ENCODE measurements around the gene EPHA8.

The EPHA8 gene

DNA sequence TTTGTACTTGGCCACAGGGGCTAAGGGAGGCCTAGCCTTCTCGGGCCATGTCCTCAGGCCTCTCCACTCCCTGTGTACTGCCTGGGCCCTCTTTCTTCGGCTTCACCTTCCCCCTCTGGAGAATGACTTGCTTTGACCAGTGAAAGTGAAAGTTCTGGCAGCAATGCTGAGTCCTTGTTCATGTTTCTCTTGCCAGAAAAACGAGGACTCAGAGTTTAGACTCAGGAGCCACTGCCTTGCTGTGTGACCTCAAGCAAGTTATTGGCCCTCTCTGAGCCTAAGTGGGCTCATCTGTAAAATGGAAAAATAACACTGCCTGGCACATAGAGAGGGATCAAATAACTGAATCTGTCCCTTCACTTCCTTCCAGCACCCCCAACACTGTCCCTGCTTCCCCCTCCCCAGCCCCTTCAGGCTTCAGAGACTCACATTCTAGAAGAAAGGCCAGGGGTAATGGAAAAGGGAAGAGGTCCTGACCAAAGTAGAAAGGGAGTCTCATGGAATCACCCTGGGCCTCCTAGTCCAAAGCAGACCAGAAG is 74.7 kb downstream of the EPHA8 start:
- H3K4me1 ChIP-seq (ENCODE audit: control insufficient read depth, insufficient read depth, low read length), result 0 out of 2 replicates have a peak, but pooled peaks cover 3% of the 10 kb centered on the region
- H3K4me3 ChIP-seq (ENCODE audit: low read depth, low read length), result no peak overlapping the region
- H3K9me3 ChIP-seq (ENCODE audit: control insufficient read depth, insufficient read depth, low read length), result 0 out of 2 replicates have a peak, but pooled peaks cover 6% of the 10 kb centered on the region
- H3K36me3 ChIP-seq (ENCODE audit: control insufficient read depth, insufficient read depth, low read length), result no peaks in the 10 kb centered on the region
- H3K9ac ChIP-seq (ENCODE audit: low read depth, low read length), result no peak overlapping the region
- no peak overlapping the region for H3K27ac ChIP-seq (ENCODE audit: low read depth, low read length)
- H3K27me3 ChIP-seq (ENCODE audit: control insufficient read depth, insufficient read depth, low read length), result no peaks in the 10 kb centered on the region

DNA sequence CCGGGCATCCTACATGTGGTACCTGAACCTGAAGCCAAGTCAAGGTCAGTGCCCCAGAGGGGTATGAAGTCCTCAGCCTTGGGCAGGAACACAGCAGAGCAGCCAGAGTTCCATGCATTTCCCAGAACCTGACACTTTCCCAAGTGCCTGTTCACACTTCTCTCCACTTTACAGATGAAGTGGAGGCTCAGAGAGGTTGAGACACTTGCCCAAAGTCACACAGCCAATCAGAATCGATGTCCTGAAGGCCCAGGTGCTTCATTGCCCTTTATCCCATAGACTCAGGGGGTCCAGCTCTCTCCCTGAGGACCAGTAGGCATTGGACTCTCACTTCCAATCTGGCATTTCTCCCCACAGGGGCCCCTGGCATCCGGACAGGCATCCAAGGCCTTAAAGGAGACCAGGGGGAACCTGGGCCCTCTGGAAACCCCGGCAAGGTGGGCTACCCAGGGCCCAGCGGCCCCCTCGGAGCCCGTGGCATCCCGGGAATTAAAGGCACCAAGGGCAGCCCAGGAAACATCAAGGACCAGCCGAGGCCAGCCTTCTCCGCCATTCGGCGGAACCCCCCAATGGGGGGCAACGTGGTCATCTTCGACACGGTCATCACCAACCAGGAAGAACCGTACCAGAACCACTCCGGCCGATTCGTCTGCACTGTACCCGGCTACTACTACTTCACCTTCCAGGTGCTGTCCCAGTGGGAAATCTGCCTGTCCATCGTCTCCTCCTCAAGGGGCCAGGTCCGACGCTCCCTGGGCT is 75.4 kb downstream of the EPHA8 start:
- no peak overlapping the region for H3K9ac ChIP-seq (ENCODE audit: low read depth, low read length)
- 0 out of 2 replicates have a peak, but pooled peaks cover 6% of the 10 kb centered on the region for H3K9me3 ChIP-seq (ENCODE audit: control insufficient read depth, insufficient read depth, low read length)
- H3K36me3 ChIP-seq (ENCODE audit: control insufficient read depth, insufficient read depth, low read length), result no peaks in the 10 kb centered on the region
- no peaks in the 10 kb centered on the region for H3K27me3 ChIP-seq (ENCODE audit: control insufficient read depth, insufficient read depth, low read length)
- no peak overlapping the region for H3K4me3 ChIP-seq (ENCODE audit: low read depth, low read length)
- H3K4me1 ChIP-seq (ENCODE audit: control insufficient read depth, insufficient read depth, low read length), result 0 out of 2 replicates have a peak, but pooled peaks cover 3% of the 10 kb centered on the region
- no peak overlapping the region for H3K27ac ChIP-seq (ENCODE audit: low read depth, low read length)

DNA sequence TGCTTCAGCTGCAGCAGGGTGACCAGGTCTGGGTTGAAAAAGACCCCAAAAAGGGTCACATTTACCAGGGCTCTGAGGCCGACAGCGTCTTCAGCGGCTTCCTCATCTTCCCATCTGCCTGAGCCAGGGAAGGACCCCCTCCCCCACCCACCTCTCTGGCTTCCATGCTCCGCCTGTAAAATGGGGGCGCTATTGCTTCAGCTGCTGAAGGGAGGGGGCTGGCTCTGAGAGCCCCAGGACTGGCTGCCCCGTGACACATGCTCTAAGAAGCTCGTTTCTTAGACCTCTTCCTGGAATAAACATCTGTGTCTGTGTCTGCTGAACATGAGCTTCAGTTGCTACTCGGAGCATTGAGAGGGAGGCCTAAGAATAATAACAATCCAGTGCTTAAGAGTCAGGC is 76.0 kb downstream of the EPHA8 start:
- no peaks in the 10 kb centered on the region for H3K27me3 ChIP-seq (ENCODE audit: control insufficient read depth, insufficient read depth, low read length)
- no peak overlapping the region for H3K27ac ChIP-seq (ENCODE audit: low read depth, low read length)
- H3K4me1 ChIP-seq (ENCODE audit: control insufficient read depth, insufficient read depth, low read length), result 0 out of 2 replicates have a peak, but pooled peaks cover 3% of the 10 kb centered on the region
- no peaks in the 10 kb centered on the region for H3K36me3 ChIP-seq (ENCODE audit: control insufficient read depth, insufficient read depth, low read length)
- H3K9ac ChIP-seq (ENCODE audit: low read depth, low read length), result no peak overlapping the region
- no peak overlapping the region for H3K4me3 ChIP-seq (ENCODE audit: low read depth, low read length)
- H3K9me3 ChIP-seq (ENCODE audit: control insufficient read depth, insufficient read depth, low read length), result 0 out of 2 replicates have a peak, but pooled peaks cover 6% of the 10 kb centered on the region

DNA sequence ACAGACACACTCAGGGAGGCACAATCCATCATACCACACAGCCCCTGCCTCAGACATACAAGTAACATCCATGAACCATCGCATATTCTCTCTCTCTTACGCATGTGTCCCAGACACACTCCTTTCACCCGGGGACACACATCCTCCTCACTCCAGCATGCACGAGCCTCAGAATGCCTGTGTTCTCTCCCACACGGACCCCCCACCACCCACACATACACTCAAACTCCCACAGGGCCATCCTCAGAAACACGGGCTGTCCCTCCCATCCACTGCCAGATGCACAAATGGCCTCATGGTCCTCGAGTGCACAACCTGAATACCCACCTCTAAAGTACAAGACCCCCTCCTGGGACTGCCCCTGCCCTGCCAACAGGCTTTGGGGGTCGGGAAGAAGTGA is 78.0 kb downstream of the EPHA8 start:
- no peak overlapping the region for H3K9ac ChIP-seq (ENCODE audit: low read depth, low read length)
- no peak overlapping the region for H3K4me3 ChIP-seq (ENCODE audit: low read depth, low read length)
- H3K36me3 ChIP-seq (ENCODE audit: control insufficient read depth, insufficient read depth, low read length), result no peaks in the 10 kb centered on the region
- no peak overlapping the region for H3K27ac ChIP-seq (ENCODE audit: low read depth, low read length)
- no peaks in the 10 kb centered on the region for H3K9me3 ChIP-seq (ENCODE audit: control insufficient read depth, insufficient read depth, low read length)
- 0 out of 2 replicates have a peak, but pooled peaks cover 3% of the 10 kb centered on the region for H3K4me1 ChIP-seq (ENCODE audit: control insufficient read depth, insufficient read depth, low read length)
- H3K27me3 ChIP-seq (ENCODE audit: control insufficient read depth, insufficient read depth, low read length), result no peaks in the 10 kb centered on the region

DNA sequence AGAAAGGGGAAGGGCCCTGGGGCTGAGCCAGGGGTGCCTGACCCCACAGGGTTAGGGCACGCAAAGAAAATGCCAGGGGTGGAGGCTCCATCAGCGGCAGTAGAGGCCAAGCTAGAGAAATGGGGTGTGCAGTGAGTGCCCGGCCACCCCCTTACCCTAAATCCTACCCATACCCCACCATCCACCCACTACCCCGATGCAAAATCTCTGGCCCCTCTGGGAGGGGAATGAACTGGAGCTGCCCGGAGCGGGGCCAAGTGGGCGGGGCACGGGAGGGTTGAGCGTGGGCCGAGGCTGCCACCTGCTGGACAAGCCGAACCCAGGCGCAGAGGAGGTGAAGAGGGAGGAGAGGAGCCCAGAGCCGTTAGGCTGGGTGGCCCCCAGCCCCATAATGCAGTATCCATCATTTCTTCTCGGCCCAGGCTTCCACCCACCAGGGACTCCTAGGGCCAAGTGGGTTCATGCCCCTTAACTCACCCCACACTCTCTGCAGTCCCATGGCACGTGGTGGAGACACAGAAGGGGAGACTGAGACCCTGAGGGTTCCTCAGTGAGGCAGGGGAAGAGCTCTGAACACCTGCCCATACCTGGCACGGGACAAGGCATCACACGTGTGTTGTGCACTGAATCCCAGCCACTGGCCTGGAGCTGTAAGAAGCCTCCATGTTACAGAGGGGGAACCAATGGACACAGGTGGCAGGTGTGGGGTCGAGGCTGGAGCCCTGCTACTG is 78.8 kb downstream of the EPHA8 start:
- H3K9ac ChIP-seq (ENCODE audit: low read depth, low read length), result no peak overlapping the region
- no peak overlapping the region for H3K27ac ChIP-seq (ENCODE audit: low read depth, low read length)
- H3K36me3 ChIP-seq (ENCODE audit: control insufficient read depth, insufficient read depth, low read length), result no peaks in the 10 kb centered on the region
- H3K9me3 ChIP-seq (ENCODE audit: control insufficient read depth, insufficient read depth, low read length), result no peaks in the 10 kb centered on the region
- H3K4me1 ChIP-seq (ENCODE audit: control insufficient read depth, insufficient read depth, low read length), result 0 out of 2 replicates have a peak, but pooled peaks cover 3% of the 10 kb centered on the region
- no peaks in the 10 kb centered on the region for H3K27me3 ChIP-seq (ENCODE audit: control insufficient read depth, insufficient read depth, low read length)
- H3K4me3 ChIP-seq (ENCODE audit: low read depth, low read length), result no peak overlapping the region

DNA sequence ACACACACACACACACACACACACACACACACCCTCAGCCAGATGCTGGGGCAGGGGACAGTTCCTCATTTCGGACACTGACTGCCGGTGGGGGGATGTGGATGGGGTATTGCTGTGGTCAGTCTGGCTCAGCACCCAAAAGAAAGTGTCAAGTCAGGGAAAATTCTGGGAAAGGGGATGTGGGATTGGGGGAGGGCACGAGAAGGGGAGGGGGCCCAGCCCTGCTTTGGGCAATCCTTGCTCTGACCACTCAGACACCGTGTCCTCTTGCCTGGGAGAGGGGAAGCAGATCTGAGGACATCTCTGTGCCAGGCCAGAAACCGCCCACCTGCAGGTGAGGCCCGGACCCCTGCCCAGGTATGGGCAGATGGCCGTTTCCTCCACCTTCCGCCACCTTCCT is 80.1 kb downstream of the EPHA8 start, which contains the start of gene C1QC:
TSS of gene C1QC (plus strand) at position 253 of the 400 bp plus-strand sequence. CDS start 391 bp downstream, outside the sequence.
- no peak within 1 kb of the TSS for H3K4me3 ChIP-seq (ENCODE audit: low read depth, low read length)
- H3K4me1 ChIP-seq (ENCODE audit: control insufficient read depth, insufficient read depth, low read length), result 0 out of 2 replicates have a peak, but pooled peaks cover 3% of the 10 kb centered on the region
- H3K27me3 ChIP-seq (ENCODE audit: control insufficient read depth, insufficient read depth, low read length), result no peaks in the 10 kb centered on the region
- no peaks in the 10 kb centered on the region for H3K9me3 ChIP-seq (ENCODE audit: control insufficient read depth, insufficient read depth, low read length)
- no peak within 1 kb of the TSS for H3K27ac ChIP-seq (ENCODE audit: low read depth, low read length)
- no peaks in the 10 kb centered on the region for H3K36me3 ChIP-seq (ENCODE audit: control insufficient read depth, insufficient read depth, low read length)
- H3K9ac ChIP-seq (ENCODE audit: low read depth, low read length), result no peak within 1 kb of the TSS

DNA sequence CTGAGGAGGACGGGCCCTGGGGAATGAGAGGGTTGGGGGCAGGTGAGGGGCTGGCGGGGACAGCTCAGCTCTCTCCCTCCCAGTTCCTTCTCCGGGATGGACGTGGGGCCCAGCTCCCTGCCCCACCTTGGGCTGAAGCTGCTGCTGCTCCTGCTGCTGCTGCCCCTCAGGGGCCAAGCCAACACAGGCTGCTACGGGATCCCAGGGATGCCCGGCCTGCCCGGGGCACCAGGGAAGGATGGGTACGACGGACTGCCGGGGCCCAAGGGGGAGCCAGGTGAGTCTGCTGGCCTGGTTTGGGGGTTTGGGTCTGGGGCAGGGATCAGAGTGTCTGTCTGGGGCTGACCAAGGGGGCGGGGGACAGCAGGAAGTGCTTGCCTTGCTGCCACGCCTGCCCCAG is 80.6 kb downstream of the EPHA8 start:
- Histone ChIP-seq H3K9ac (ENCODE audit: low read depth, low read length) (no peak overlapping the region), H3K4me1 (ENCODE audit: control insufficient read depth, insufficient read depth, low read length) (0 out of 2 replicates have a peak, but pooled peaks cover 3% of the 10 kb centered on the region), H3K36me3 (ENCODE audit: control insufficient read depth, insufficient read depth, low read length) (no peaks in the 10 kb centered on the region)

DNA sequence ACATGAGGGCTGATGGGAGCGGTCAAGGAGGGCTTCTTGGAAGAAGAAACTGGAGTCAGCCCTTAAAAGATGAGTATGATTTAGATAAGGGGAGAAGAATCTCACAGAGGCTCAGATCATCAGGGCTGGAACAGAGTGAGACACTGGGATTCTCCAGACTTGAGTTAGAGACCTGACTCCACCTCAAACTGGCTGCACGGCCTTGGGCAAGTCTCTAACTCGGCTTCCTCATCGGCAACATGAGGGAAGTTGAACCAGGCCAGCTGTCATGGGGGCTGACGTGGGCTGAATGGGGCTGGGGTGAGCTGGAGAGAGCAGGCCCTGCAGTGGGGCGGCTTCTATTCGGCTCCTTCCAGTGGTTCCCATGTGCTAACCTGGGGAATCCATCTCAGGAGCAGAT is 82.6 kb downstream of the EPHA8 start:
- Histone ChIP-seq H3K9ac (ENCODE audit: low read depth, low read length) (no peak overlapping the region), H3K9me3 (ENCODE audit: control insufficient read depth, insufficient read depth, low read length) (no peaks in the 10 kb centered on the region), H3K27me3 (ENCODE audit: control insufficient read depth, insufficient read depth, low read length) (no peaks in the 10 kb centered on the region), H3K27ac (ENCODE audit: low read depth, low read length) (no peak overlapping the region), H3K4me3 (ENCODE audit: low read depth, low read length) (no peak overlapping the region), H3K36me3 (ENCODE audit: control insufficient read depth, insufficient read depth, low read length) (no peaks in the 10 kb centered on the region), H3K4me1 (ENCODE audit: control insufficient read depth, insufficient read depth, low read length) (no peaks in the 10 kb centered on the region)

More for the DNA sequence above, 80.6 kb downstream of the EPHA8 start:
- Histone ChIP-seq H3K4me3 (ENCODE audit: low read depth, low read length) (no peak overlapping the region), H3K9me3 (ENCODE audit: control insufficient read depth, insufficient read depth, low read length) (no peaks in the 10 kb centered on the region), H3K27ac (ENCODE audit: low read depth, low read length) (no peak overlapping the region), H3K27me3 (ENCODE audit: control insufficient read depth, insufficient read depth, low read length) (no peaks in the 10 kb centered on the region)

DNA sequence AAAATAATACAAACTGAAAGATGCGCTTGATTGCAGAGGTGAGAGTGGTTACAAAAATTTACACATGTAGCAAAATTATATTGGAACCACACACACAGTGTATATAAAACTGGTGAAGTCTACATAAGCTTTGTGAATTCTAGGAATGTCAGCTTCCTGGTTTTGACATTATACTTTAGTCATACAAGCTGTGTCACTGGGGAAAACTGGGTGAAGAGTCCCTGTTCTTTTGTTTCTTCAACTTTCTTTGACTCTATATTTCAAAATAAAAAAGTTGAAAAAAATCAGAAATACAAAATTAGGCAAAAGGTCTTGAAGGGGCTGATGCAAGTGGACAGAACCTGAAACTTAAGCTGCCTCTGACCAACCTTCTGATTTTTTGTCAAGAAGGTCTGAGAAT is 83.1 kb downstream of the EPHA8 start:
- no peak overlapping the region for H3K9ac ChIP-seq (ENCODE audit: low read depth, low read length)
- H3K9me3 ChIP-seq (ENCODE audit: control insufficient read depth, insufficient read depth, low read length), result no peaks in the 10 kb centered on the region
- H3K4me1 ChIP-seq (ENCODE audit: control insufficient read depth, insufficient read depth, low read length), result no peaks in the 10 kb centered on the region
- H3K27ac ChIP-seq (ENCODE audit: low read depth, low read length), result no peak overlapping the region
- no peaks in the 10 kb centered on the region for H3K36me3 ChIP-seq (ENCODE audit: control insufficient read depth, insufficient read depth, low read length)
- H3K27me3 ChIP-seq (ENCODE audit: control insufficient read depth, insufficient read depth, low read length), result no peaks in the 10 kb centered on the region
- H3K4me3 ChIP-seq (ENCODE audit: low read depth, low read length), result no peak overlapping the region

DNA sequence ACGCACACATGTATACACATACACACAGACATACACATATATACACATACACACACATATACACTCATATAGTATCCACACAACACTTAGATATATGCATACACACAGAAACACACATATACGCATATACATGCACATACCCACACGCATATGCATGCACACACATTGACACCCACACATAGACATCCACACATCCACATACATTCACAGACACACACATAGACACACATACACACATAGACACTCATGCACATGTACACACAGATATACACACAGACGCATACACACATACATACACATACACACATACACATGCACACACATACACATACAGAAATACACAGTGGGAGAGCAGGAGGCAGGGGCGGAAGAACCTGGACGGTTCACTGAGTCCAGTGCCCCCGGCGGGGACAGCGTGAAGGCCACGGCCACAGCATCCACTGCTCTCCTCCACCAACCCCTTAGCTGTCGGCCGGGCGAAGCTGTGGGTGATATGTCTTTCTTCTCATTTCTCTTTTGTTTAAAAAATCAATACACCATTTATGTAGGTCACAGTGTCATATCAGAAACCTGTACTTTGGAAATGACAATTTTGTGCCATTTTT is 86.9 kb downstream of the EPHA8 start:
- Histone ChIP-seq H3K4me3 (ENCODE audit: low read depth, low read length) (no peak overlapping the region), H3K4me1 (ENCODE audit: control insufficient read depth, insufficient read depth, low read length) (no peaks in the 10 kb centered on the region), H3K27ac (ENCODE audit: low read depth, low read length) (no peak overlapping the region), H3K9ac (ENCODE audit: low read depth, low read length) (no peak overlapping the region), H3K36me3 (ENCODE audit: control insufficient read depth, insufficient read depth, low read length) (no peaks in the 10 kb centered on the region), H3K27me3 (ENCODE audit: control insufficient read depth, insufficient read depth, low read length) (no peaks in the 10 kb centered on the region), H3K9me3 (ENCODE audit: control insufficient read depth, insufficient read depth, low read length) (no peaks in the 10 kb centered on the region)
